Panc1 (cell line): ENCODE results near the gene CSTB. TPM values are rescaled to one million over a fixed set of nuclear protein-coding genes. Genes with fewer than 3 reads are reported as not detected.

Experiments used
- ATAC-seq: fragments of 200-7000 bp; cut with Tn5 transposase; 2 replicates; pipeline ENCODE4 v1.9.1; 2020; ENCODE audit warnings: mild to moderate bottlenecking, moderate library complexity
- BruUV-seq: library from RNA; stranded (reverse); fragments of 400-500 nt; replicated peaks from 2 replicates; lab custom pipeline; 2021; lab: Mats Ljungman, UMichigan
- CTCF ChIA-PET: fragments of 300-600 bp; sonication (Branson Sonifier 250); formaldehyde crosslinking; loops from one replicate; lab custom pipeline; 2022; ENCODE audit warnings: antibody characterized with exemption; lab: Charles Lee
- POLR2A ChIA-PET: fragments of 300-600 bp; sonication (Branson Sonifier 250); formaldehyde crosslinking; loops from one replicate; lab custom pipeline; 2022; ENCODE audit warnings: antibody characterized with exemption; lab: Charles Lee
- DNase-seq: peaks from one replicate; pipeline ENCODE4 v3.0.0-alpha.2; 2010; ENCODE audit warnings: low read depth, low spot score
- H3K27ac ChIP-seq: 2 replicates; pipeline ENCODE4 v1.5.1; 2011; ENCODE audit warnings: mild to moderate bottlenecking, low read length, inconsistent platforms
- H3K27me3 ChIP-seq: fragments of 200-500 bp; sonication (Bioruptor generic); 2 replicates; pipeline ENCODE4 v1.6.0; 2014; ENCODE audit warnings: low read length, inconsistent platforms; ENCODE audit not compliant: control insufficient read depth, insufficient read depth
- H3K36me3 ChIP-seq: fragments of 200-500 bp; sonication (Bioruptor generic); 2 replicates; pipeline ENCODE4 v1.5.1; 2014; ENCODE audit warnings: inconsistent platforms, mild to moderate bottlenecking, low read length, moderate library complexity; ENCODE audit not compliant: control insufficient read depth, insufficient read depth
- H3K4me1 ChIP-seq: 2 replicates; pipeline ENCODE4 v1.5.1; 2011; ENCODE audit warnings: inconsistent platforms, mild to moderate bottlenecking, low read length, moderate library complexity; ENCODE audit not compliant: control insufficient read depth, insufficient read depth
- H3K4me3 ChIP-seq, 2 experiments: 2 replicates each; pipeline ENCODE4 v1.5.1; 2011 to 2012; ENCODE audit warnings: low read depth in 2 of 2, low read length in 2 of 2, mild to moderate bottlenecking in 2 of 2, inconsistent platforms in 1 of 2, moderate library complexity in 1 of 2
- H3K9me3 ChIP-seq: fragments of 200-500 bp; sonication (Bioruptor generic); 2 replicates; pipeline ENCODE4 v1.5.1; 2014; ENCODE audit warnings: low read depth, mild to moderate bottlenecking, inconsistent platforms, low read length, moderate library complexity; ENCODE audit not compliant: control insufficient read depth, insufficient read depth
- POLR2AphosphoS5 ChIP-seq: IDR thresholded peaks from 2 replicates; pipeline ENCODE4 v1.6.1; 2012; ENCODE audit warnings: mild to moderate bottlenecking, low read depth, low read length, moderate library complexity
- SIN3A ChIP-seq: IDR thresholded peaks from 2 replicates; pipeline ENCODE4 v1.6.1; 2012; ENCODE audit warnings: low read depth, mild to moderate bottlenecking, low read length, moderate library complexity, borderline replicate concordance; ENCODE audit not compliant: insufficient read depth
- TCF7L2 ChIP-seq: IDR thresholded peaks from 2 replicates; pipeline ENCODE4 v1.6.1; 2011; ENCODE audit warnings: mild to moderate bottlenecking, low read depth, low read length, inconsistent platforms
- in situ Hi-C: cut with HindIII; loops from 2 replicates; pipeline ENCODE4 v1.10.0; 2016; ENCODE audit warnings: low sequenced_read_pairs, low pct_unique_long_range_greater_than_20kb
- intact Hi-C: fragments of 100-400 bp; cut with micrococcal nuclease; formaldehyde crosslinking; loops from one replicate; pipeline ENCODE4 v1.10.0; 2022; ENCODE audit not compliant: unreplicated experiment
- total RNA-seq: library from RNA; stranded (reverse); gene quantifications from one replicate; pipeline ENCODE4 v1.2.1, GENCODE V29; 2021; ENCODE audit not compliant: unreplicated experiment
- TF ChIP-seq, protein P1 (sequence below), 2 experiments: IDR thresholded peaks; 2 replicates each; pipeline ENCODE4 v1.6.1; 2011 to 2012; ENCODE audit warnings: low read depth in 2 of 2, control low read depth in 1 of 2, low read length in 1 of 2, mild to moderate bottlenecking in 1 of 2, moderate library complexity in 1 of 2; ENCODE audit not compliant: insufficient read depth in 1 of 2
- TF ChIP-seq, protein P2 (sequence below): fragments of 450-650 bp; IDR thresholded peaks from 2 replicates; pipeline ENCODE4 v1.5.1; 2017; ENCODE audit warnings: mild to moderate bottlenecking

CSTB gene
- total RNA-seq, 1 experiment from 2014 or later, result 72.5 TPM

DNA sequence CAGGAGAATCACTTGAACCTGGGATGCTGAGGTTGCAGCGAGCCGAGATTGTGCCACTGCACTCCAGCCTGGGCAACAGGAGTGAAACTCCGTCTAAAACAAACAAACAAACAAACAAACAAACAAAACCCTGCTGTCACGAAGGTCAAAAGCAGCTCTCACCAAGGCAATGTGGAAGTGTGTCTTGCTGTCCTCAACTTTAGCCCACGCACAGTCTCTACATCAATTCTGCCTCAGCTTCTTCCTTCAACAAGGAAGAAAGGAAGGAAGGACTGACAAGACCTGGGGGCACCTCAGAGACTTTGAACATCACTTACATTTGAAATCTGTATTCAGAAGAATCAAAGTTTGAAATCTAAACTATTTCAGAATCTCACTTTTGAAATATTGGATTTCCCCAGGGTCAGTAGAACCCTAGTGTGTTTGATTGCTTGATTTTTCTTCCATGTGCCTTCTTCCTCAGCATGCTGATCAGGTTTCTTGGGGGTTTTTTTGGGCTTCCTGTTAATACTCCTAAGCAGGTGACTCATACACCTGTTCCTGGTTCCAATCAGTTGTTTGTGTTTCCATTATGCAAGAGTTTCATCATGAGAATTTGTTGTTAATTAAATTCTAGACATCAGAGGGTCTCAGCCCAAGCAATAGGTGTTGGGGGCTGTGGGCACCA lies 6.5 kb upstream of the CSTB start:
- no peaks in the 10 kb centered on the region for H3K9me3 ChIP-seq
- TF ChIP-seq TCF7L2 (no peak), SIN3A (no peak), POLR2AphosphoS5 (no peak)
- TF ChIP-seq, protein P1, sequence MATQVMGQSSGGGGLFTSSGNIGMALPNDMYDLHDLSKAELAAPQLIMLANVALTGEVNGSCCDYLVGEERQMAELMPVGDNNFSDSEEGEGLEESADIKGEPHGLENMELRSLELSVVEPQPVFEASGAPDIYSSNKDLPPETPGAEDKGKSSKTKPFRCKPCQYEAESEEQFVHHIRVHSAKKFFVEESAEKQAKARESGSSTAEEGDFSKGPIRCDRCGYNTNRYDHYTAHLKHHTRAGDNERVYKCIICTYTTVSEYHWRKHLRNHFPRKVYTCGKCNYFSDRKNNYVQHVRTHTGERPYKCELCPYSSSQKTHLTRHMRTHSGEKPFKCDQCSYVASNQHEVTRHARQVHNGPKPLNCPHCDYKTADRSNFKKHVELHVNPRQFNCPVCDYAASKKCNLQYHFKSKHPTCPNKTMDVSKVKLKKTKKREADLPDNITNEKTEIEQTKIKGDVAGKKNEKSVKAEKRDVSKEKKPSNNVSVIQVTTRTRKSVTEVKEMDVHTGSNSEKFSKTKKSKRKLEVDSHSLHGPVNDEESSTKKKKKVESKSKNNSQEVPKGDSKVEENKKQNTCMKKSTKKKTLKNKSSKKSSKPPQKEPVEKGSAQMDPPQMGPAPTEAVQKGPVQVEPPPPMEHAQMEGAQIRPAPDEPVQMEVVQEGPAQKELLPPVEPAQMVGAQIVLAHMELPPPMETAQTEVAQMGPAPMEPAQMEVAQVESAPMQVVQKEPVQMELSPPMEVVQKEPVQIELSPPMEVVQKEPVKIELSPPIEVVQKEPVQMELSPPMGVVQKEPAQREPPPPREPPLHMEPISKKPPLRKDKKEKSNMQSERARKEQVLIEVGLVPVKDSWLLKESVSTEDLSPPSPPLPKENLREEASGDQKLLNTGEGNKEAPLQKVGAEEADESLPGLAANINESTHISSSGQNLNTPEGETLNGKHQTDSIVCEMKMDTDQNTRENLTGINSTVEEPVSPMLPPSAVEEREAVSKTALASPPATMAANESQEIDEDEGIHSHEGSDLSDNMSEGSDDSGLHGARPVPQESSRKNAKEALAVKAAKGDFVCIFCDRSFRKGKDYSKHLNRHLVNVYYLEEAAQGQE (IDR thresholded peaks at IDR 0.05; ENCODE audit: insufficient read depth in 1 of 2, low read depth in 2 of 2, low read length in 1 of 2), result no peak
- TF ChIP-seq, protein P2, sequence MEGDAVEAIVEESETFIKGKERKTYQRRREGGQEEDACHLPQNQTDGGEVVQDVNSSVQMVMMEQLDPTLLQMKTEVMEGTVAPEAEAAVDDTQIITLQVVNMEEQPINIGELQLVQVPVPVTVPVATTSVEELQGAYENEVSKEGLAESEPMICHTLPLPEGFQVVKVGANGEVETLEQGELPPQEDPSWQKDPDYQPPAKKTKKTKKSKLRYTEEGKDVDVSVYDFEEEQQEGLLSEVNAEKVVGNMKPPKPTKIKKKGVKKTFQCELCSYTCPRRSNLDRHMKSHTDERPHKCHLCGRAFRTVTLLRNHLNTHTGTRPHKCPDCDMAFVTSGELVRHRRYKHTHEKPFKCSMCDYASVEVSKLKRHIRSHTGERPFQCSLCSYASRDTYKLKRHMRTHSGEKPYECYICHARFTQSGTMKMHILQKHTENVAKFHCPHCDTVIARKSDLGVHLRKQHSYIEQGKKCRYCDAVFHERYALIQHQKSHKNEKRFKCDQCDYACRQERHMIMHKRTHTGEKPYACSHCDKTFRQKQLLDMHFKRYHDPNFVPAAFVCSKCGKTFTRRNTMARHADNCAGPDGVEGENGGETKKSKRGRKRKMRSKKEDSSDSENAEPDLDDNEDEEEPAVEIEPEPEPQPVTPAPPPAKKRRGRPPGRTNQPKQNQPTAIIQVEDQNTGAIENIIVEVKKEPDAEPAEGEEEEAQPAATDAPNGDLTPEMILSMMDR, result no peak
- no peaks in the 10 kb centered on the region for H3K36me3 ChIP-seq
- in situ Hi-C loops (no loop called here), intact Hi-C loops (no loop called here)
- H3K27ac ChIP-seq, result no peak overlapping the region
- no peak for DNase-seq
- no peak overlapping the region for H3K4me3 ChIP-seq
- ChIA-PET CTCF (no interaction called here), POLR2A (interaction anchor here (1.1 kb wide), 1 partner anchor 11 kb away, joined by 3 read pairs; no protein-coding TSS in a partner anchor)
- peaks cover 15% of the 10 kb centered on the region for H3K4me1 ChIP-seq
- no peaks in the 10 kb centered on the region for H3K27me3 ChIP-seq
- ATAC-seq, result no peak
- BruUV-seq, result no TSS peak

DNA sequence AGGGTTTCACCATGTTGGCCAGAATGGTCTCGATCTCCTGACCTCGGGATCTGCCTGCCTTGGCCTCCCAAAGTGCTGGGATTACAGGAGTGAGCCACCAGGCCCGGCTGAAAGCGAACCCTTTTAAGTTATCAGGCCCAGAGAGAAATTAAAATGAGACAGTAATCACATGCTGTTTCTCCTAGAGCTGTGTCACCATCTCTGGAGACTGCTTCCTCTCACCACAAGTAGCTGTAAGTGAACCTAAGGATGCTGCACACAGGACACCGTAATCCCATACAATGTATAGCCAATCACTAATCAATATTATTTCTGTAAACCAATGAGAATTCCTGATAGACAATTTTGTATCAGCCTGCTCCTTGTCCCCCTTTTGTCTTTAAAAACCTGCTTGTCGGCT lies 5.7 kb upstream of the CSTB start:
- in situ Hi-C loops, result no loop called here
- BruUV-seq, result no TSS peak
- CTCF ChIA-PET, result interaction anchor here (0.5 kb wide), 1 partner anchor 152 kb away, joined by 3 read pairs; no protein-coding TSS in a partner anchor
- H3K27ac ChIP-seq, result no peak overlapping the region
- peaks cover 15% of the 10 kb centered on the region for H3K4me1 ChIP-seq
- DNase-seq (no peak), ATAC-seq (no peak)
- no peak overlapping the region for H3K4me3 ChIP-seq
- TF ChIP-seq, protein P1 (IDR thresholded peaks at IDR 0.05; ENCODE audit: insufficient read depth in 1 of 2, low read depth in 2 of 2, low read length in 1 of 2), result no peak
- no peak for TF ChIP-seq POLR2AphosphoS5
- no peak for TF ChIP-seq TCF7L2
- H3K36me3 ChIP-seq, result no peaks in the 10 kb centered on the region
- POLR2A ChIA-PET, result no interaction called here
- H3K27me3 ChIP-seq, result no peaks in the 10 kb centered on the region
- no peaks in the 10 kb centered on the region for H3K9me3 ChIP-seq
- intact Hi-C loops, result no loop called here
